HFFc6 (cell line): Measurements from ENCODE around the gene MSL3B.

Experiments used
- DNase-seq: peaks from one replicate; pipeline ENCODE4 v3.0.0-alpha.2; 2018
- H3K27ac Mint-ChIP-seq: 2 replicates; pipeline ENCODE4 v1.8.0; 2020; ENCODE audit warnings: mild to moderate bottlenecking, mixed read lengths
- H3K27me3 Mint-ChIP-seq: 2 replicates; pipeline ENCODE4 v1.8.0; 2021; ENCODE audit warnings: mild to moderate bottlenecking, moderate library complexity, mixed read lengths; ENCODE audit not compliant: insufficient read depth
- H3K36me3 Mint-ChIP-seq: 2 replicates; pipeline ENCODE4 v1.8.0; 2021; ENCODE audit warnings: low read depth, mixed read lengths
- H3K4me1 Mint-ChIP-seq: 2 replicates; pipeline ENCODE4 v1.8.0; 2020; ENCODE audit warnings: low read depth, mixed read lengths
- H3K4me3 Mint-ChIP-seq: 2 replicates; pipeline ENCODE4 v1.8.0; 2020; ENCODE audit warnings: mild to moderate bottlenecking, moderate library complexity, mixed read lengths
- H3K9me3 Mint-ChIP-seq: 2 replicates; pipeline ENCODE4 v1.8.0; 2020; ENCODE audit warnings: mild to moderate bottlenecking, mixed read lengths
- TF ChIP-seq, protein P1 (sequence below): fragments of 200-600 bp; sonication (generic); IDR thresholded peaks from 2 replicates; pipeline ENCODE4 v1.5.0; 2021; ENCODE audit warnings: antibody characterized with exemption, mild to moderate bottlenecking

MSL3B gene

DNA sequence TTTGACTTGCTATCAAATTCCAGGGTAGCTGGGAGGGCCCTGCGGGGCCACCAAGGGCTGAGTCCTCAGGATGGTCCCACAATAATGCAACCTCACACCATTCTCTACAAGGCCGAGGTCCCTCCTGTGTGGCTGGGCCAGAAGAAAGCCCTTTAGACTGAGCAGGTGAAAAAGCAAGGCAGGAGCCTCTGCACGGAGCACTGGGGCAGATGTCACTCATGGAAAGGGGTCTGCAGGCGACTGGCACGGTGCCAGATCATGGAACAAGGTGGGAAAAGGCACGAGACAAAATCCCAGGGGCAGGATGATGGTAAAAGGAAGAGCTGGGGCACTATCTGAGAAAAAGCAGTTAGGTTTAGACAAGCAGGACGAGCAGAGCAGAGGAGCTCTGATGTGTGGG lies 29.9 kb downstream of the MSL3B start:
- Mint-ChIP-seq H3K4me1 (peaks cover 10% of the 10 kb centered on the region), H3K9me3 (no peaks in the 10 kb centered on the region), H3K4me3 (no peak overlapping the region), H3K27ac (peak overlapping the region; percentile 56), H3K27me3 (no peaks in the 10 kb centered on the region; the same call in 1 of the 2 replicates), H3K36me3 (peaks cover 52% of the 10 kb centered on the region)
- TF ChIP-seq, protein P1, sequence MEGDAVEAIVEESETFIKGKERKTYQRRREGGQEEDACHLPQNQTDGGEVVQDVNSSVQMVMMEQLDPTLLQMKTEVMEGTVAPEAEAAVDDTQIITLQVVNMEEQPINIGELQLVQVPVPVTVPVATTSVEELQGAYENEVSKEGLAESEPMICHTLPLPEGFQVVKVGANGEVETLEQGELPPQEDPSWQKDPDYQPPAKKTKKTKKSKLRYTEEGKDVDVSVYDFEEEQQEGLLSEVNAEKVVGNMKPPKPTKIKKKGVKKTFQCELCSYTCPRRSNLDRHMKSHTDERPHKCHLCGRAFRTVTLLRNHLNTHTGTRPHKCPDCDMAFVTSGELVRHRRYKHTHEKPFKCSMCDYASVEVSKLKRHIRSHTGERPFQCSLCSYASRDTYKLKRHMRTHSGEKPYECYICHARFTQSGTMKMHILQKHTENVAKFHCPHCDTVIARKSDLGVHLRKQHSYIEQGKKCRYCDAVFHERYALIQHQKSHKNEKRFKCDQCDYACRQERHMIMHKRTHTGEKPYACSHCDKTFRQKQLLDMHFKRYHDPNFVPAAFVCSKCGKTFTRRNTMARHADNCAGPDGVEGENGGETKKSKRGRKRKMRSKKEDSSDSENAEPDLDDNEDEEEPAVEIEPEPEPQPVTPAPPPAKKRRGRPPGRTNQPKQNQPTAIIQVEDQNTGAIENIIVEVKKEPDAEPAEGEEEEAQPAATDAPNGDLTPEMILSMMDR = no peak
- no peak for DNase-seq

DNA sequence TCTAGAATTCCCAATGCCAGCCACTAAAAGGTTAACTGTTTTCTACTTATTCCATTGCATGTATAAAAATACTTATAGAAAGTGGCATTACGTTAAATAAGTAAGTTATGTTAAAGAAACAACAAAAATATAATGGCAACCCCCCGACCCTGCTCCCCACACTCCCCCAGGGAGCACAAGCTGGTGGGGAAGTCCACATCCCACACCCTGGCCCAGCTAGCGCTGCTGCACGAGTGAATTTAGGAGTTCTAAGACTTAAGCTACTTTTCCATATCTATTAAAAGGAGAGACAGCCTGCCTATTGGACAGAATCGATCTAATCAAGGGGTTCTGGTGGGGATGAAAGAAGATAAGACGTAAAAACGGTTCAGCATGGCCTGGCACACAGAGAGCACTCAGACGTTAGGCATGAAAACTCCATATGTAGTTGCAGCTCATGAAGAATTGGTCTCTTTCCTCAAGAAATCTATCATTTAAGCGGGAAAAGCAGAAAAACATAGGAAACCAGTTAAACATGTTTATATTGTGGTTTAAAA lies 30.4 kb downstream of the MSL3B start:
- H3K4me1 Mint-ChIP-seq = peaks cover 10% of the 10 kb centered on the region
- H3K27ac Mint-ChIP-seq = peak overlapping the region; percentile 56

DNA sequence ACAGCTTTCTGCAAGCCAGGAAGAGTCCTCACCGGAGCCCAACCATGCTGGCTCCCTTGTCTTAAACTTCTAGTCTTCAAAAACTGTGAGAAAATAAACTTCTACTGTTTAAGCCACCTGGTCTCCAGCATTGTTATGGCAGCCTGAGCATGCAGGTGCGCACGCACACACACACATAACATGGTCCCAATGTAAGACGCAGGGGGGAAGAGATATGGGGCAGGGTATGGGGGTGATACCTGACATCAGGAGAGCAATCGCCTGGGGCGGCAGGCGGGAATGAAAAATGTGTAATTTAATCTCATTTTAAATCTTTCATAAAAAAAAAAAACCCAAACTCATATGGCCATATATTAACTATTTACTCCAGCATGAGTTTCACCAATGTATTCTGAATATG lies 31.8 kb downstream of the MSL3B start:
- Mint-ChIP-seq H3K4me1 (peaks cover 10% of the 10 kb centered on the region), H3K4me3 (no peak overlapping the region), H3K36me3 (peaks cover 33% of the 10 kb centered on the region), H3K9me3 (no peaks in the 10 kb centered on the region), H3K27ac (no peak overlapping the region), H3K27me3 (no peaks in the 10 kb centered on the region; the same call in 1 of the 2 replicates)
- TF ChIP-seq, protein P1 = no peak
- no peak for DNase-seq

More for the DNA sequence above, 30.4 kb downstream of the MSL3B start:
- TF ChIP-seq, protein P1 = no peak
- H3K36me3 Mint-ChIP-seq = peaks cover 47% of the 10 kb centered on the region
- no peak overlapping the region for H3K4me3 Mint-ChIP-seq
- no peak for DNase-seq
- H3K9me3 Mint-ChIP-seq = no peaks in the 10 kb centered on the region
- H3K27me3 Mint-ChIP-seq = no peaks in the 10 kb centered on the region; the same call in 1 of the 2 replicates

DNA sequence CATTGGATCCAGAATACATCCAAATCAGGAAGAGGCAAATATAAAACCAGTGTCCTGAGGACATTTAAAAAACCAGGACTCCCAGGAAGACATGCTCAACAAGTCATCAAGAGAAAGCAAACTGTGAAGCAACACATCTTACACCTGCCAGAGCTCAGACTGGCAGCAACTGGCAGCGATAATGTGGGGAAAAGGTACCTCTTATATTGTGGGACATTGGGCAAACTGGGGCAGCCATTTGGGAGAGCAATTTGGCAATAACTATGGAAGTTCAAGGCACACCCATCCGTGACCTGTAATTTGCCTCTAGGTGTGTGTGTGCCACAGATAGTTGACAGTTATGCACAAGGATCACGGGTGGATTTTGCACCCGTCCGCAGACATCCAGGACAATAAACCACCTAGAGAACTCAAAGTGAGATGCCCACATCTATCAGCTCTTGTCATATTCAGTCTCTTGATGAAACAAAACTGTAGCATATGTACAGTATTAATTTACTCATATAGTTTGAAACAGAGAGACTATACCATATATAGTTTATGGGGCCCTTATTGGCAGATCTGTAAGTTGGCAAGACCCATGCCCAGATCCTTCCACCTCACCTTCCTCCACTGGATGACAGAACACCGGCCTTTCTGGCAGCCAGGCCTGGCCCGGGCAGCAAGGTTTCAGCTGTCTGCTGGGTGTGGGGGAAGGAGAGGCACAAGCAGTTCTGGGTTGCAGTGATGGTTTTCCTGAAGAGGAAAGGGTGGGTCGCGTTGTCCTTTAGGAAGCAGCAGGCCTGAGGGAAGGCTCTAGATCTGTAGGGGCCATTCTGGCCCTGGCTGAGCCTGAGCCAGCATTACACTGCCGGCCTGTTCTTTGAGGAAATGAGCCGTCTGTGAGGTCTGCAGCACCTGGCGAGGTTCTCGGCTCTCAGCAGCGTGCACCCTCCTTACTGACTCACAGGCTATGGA lies 32.7 kb downstream of the MSL3B start:
- Mint-ChIP-seq H3K9me3 (no peaks in the 10 kb centered on the region), H3K4me3 (no peak overlapping the region), H3K27ac (no peak overlapping the region), H3K27me3 (no peaks in the 10 kb centered on the region; the same call in 1 of the 2 replicates), H3K36me3 (peaks cover 26% of the 10 kb centered on the region), H3K4me1 (peaks cover 10% of the 10 kb centered on the region)
- DNase-seq = no peak
- TF ChIP-seq, protein P1 = no peak

DNA sequence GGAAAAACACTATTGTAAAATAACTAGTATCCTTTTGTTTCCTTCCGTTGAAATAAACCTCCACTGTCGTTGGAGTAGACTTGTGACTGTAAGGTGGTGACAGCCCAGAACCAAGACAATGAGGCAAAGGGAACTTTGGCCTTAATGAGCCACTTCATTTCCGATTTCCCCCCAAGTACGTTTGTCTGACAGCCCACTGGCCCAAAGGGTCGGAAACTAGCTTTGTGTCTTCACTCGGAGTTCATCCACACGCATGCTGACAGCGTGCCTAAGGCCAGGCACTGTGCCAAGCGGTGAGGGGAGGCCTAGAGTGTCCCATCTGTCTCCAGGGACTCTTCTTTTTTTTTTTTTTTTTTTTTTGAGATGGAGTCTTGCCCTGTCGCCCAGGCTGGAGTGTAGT lies 34.8 kb downstream of the MSL3B start:
- H3K4me3 Mint-ChIP-seq = no peak overlapping the region
- TF ChIP-seq, protein P1 = no peak
- no peaks in the 10 kb centered on the region for H3K9me3 Mint-ChIP-seq
- peaks cover 6% of the 10 kb centered on the region for H3K4me1 Mint-ChIP-seq
- peaks cover 15% of the 10 kb centered on the region for H3K36me3 Mint-ChIP-seq
- H3K27ac Mint-ChIP-seq = no peak overlapping the region
- no peak for DNase-seq
- H3K27me3 Mint-ChIP-seq = no peaks in the 10 kb centered on the region; the same call in 1 of the 2 replicates
